Fibroblast of the aortic adventitia (primary cell): Measurements from ENCODE around the gene NXPH1. TPM values are rescaled to one million over a fixed set of nuclear protein-coding genes. Genes with fewer than 3 reads are reported as not detected.

Source experiments
- DNase-seq: peaks from one replicate; pipeline ENCODE4 v3.0.0-alpha.2; 2010; ENCODE audit warnings: low read depth
- H3K4me3 ChIP-seq: 2 replicates; pipeline ENCODE4 v1.5.1; 2011; ENCODE audit warnings: low read depth, mild to moderate bottlenecking, control low read depth, low read length, moderate library complexity
- total RNA-seq: library from RNA; depleted of rRNA; stranded (reverse); fragments of >200 nt; gene quantifications from 2 replicates; pipeline ENCODE4 v1.2.3, GENCODE V29; 2012; ENCODE audit warnings: low replicate concordance
- TF ChIP-seq, protein P1 (sequence below): IDR thresholded peaks from 2 replicates; pipeline ENCODE4 v1.5.1; 2011; ENCODE audit warnings: mild to moderate bottlenecking, low read length, control low read depth, inconsistent platforms; ENCODE audit not compliant: insufficient read depth

Gene NXPH1
- total RNA-seq, 1 donor: not detected

DNA sequence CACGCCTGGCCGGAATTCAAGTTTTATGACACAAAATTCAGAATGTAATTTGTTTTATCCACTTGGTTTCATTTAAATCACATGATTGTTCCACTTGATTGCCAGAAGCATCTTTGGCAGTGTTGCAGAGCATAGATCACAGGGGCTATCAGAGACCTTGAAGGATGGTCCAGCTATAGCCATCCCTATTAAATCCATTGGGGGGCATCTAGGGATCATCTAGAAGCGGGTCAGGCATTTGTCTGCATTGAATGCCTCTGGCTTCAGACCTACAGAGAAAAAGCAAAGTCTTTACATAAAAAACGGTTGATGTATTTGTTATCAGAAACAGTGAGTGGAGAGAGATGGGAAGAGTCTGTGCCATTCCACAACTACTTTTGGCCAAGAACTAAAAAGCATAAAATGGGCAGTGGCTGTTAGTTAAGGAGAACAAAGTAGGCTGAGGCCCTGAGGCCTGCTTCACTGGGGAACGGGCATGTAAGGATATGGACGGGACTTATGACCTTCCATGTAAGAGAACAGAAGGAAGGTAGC, 146.3 kb downstream of the NXPH1 start:
- DNase-seq: no peak
- TF ChIP-seq, protein P1, sequence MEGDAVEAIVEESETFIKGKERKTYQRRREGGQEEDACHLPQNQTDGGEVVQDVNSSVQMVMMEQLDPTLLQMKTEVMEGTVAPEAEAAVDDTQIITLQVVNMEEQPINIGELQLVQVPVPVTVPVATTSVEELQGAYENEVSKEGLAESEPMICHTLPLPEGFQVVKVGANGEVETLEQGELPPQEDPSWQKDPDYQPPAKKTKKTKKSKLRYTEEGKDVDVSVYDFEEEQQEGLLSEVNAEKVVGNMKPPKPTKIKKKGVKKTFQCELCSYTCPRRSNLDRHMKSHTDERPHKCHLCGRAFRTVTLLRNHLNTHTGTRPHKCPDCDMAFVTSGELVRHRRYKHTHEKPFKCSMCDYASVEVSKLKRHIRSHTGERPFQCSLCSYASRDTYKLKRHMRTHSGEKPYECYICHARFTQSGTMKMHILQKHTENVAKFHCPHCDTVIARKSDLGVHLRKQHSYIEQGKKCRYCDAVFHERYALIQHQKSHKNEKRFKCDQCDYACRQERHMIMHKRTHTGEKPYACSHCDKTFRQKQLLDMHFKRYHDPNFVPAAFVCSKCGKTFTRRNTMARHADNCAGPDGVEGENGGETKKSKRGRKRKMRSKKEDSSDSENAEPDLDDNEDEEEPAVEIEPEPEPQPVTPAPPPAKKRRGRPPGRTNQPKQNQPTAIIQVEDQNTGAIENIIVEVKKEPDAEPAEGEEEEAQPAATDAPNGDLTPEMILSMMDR: no peak
- H3K4me3 ChIP-seq: no peak overlapping the region

DNA sequence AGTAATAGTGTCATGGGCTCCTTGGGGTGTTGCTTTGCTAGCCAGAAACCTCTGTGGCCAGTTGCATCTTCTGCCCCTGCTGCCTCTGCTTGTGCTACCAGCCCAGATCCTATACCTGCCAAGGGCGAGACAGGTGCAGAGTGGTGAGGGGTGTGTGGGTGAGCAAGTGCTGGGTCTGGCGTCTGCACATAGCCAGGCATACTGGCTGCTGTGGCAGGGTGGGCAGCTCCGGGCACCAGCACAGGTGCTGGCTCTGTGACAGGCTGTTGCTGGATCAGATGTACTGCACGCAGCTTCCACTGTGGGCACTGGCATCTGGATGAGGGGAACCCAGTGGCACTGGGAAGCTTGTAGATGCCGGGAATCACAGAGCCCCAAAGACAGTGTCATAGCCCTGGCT, 148.4 kb downstream of the NXPH1 start:
- no peak for DNase-seq
- TF ChIP-seq, protein P1: no peak
- no peak overlapping the region for H3K4me3 ChIP-seq

DNA sequence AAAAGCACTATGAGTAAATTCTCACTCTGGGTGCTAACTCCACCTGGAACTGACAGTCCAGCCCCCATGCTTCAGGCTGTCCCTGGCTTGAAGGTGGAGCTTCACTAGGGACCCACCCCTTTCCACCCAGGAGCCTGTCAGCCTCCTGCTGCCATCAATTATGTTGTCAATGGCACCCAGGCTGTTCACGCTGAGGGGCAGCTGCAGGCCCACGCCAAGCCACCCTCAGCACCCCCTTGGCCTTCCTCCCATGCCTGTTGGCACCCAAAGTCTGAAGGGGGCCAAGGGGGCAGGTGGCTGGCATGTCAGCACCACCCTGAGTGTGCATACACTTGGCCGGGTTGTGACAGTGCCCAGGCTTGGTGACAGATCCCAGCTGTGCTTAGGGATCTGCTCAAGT, 149.3 kb downstream of the NXPH1 start:
- H3K4me3 ChIP-seq: no peak overlapping the region
- TF ChIP-seq, protein P1: no peak
- no peak for DNase-seq

DNA sequence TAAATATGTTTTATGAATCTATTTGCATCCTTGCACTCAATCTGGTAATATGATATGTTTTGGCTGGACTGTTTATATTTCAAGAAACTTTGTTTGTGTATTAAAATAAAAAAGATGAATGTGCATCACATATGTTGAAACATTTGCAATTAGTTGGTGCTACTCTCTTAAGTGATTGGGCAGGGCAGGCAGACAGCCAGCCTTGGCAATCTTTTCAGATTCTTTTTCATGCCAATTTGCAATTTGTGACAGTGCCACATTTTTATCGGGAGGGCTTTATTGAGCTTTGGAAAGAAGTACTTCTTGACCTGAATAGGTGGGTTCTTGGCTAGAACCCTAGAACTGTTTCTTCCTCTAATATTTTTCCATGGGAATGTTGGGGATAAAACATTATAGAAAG, 152.2 kb downstream of the NXPH1 start:
- TF ChIP-seq, protein P1: no peak
- H3K4me3 ChIP-seq: no peak overlapping the region
- DNase-seq: no peak

DNA sequence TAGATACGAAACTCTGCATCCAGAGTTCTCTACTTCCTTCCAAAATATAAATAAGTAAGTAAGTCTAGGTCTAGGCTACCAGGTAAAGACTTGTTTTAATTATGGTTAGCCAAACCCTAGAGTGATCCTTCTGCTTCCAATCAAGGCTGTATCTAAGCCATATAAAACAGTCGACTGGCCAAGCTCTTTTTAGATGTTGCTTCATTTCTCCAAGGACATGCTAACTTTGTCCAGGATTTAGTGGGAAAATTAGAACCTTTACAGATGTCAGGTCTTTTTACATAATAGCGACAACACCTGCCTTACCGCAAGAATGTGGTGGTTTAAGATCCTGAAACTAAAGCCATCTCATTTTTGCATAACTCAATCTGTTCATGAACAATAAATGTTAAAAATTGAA, 156.8 kb downstream of the NXPH1 start:
- H3K4me3 ChIP-seq: no peak overlapping the region
- TF ChIP-seq, protein P1: no peak
- DNase-seq: no peak

DNA sequence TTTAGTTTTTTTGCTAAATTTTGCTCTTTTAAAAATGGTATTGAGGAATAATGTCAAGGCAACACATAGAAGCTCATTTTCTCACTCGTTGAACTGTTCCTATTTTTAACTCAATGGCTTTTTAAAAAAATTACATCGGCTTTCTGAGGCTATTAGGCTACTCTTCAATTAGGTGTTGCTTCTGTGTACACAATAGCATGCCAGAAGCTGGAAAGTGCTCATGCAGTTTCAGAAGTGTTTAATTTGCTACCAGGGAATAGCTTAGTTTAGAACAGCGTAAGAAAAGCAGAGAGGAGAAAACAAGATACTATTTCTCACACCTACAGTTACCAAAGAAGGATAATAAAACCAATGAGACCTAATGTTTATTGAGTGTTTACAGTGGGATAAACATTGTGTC, 157.4 kb downstream of the NXPH1 start:
- DNase-seq: no peak
- TF ChIP-seq, protein P1: no peak

DNA sequence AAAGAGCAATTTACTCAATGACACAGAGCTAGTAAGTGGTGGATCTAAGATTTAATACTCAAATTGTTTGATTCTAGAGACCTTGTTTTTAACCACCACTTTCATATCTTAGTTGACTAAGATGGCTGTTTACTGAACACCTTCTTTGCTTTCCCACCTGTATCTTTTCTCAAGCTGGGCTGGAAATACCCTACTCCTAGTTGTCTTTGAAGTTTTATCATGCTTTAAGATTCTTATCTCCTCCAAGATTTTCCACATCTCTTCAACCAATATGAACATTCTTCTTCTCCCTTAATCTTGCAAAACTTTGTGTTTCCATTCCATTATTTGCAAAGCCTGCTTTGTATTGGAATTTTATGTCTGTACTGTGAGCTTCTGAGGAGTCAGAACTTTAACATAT, 157.9 kb downstream of the NXPH1 start:
- no peak for DNase-seq
- no peak overlapping the region for H3K4me3 ChIP-seq
- TF ChIP-seq, protein P1: no peak

More for the DNA sequence above, 157.4 kb downstream of the NXPH1 start:
- no peak overlapping the region for H3K4me3 ChIP-seq
